Measurements from ENCODE around the gene CTSC.

- no peak for TF ChIP-seq SIN3A (IDR thresholded peaks at IDR 0.05; ENCODE audit: borderline replicate concordance, insufficient read depth, low read length)
- no peak for TF ChIP-seq REST (IDR thresholded peaks at IDR 0.05; ENCODE audit: insufficient read depth in 1 of 2, low read depth in 2 of 2, low read length in 2 of 2)
- TF ChIP-seq POLR2AphosphoS5 (IDR thresholded peaks at IDR 0.05; ENCODE audit: low read depth, low read length), result no peak
- TF ChIP-seq TAF1 (IDR thresholded peaks at IDR 0.05; ENCODE audit: borderline replicate concordance, insufficient read depth, low read length), result no peak
Observed at GRCh38 chr11:88341522-88342251, 4.2 kb upstream of the CTSC start.

Data from PFSK-1 (cell line).